Erythroblast (primary cell): ENCODE measurements around the gene KLC4.
"Not testable (repeated sequence)": the region's sequence is repeated elsewhere in the genome, so short reads cannot be mapped to it uniquely, and the experiment has no call there.

ENCODE experiments used
- DNase-seq, 2 experiments: peaks; one replicate each; lab custom pipeline; 2025; lab: John Stamatoyannopoulos, UW
- GATA1 ChIP-seq: IDR thresholded peaks from 2 replicates; pipeline ENCODE4 v1.6.1; 2011; ENCODE audit warnings: low read depth, mild to moderate bottlenecking, control low read depth, low read length, moderate library complexity
- POLR2A ChIP-seq: IDR thresholded peaks from 2 replicates; pipeline ENCODE4 v1.6.1; 2011; ENCODE audit warnings: mild to moderate bottlenecking, low read length

The KLC4 gene

DNA sequence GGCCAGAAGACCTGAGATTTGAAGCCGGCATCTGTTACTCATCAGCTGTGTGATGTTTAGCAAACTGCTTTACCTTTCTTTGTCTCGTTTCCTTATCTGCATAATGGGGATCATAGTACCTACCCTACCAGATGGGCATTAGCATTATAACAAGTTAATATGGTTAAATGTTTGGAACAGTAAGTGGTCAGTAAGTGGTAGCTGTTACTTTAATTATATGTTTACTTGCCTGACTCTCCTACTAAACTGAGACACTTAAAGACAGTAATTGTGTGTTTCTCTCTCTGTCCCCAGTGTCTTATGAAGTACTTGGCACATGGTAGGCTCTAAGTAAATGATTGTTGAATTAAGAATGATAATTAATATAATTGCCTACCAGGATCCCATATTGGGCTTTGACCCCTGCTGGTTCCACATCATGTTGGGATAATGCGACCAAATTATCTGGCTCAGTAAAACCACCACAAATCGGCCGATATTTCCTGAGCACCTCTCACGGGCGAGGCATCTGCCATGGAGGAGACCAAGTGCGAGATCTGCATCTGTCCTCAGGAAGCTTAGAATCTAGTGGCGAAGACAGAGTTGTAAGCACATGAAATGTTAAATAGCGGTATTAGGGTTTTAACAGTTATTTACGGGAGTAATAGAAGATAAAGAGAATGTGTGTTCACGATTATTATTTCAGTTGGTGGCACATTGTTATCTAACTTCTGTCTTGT, 48.1 kb downstream of the KLC4 start:
- DNase-seq, result no peak
- TF ChIP-seq POLR2A, result no peak
- no peak for TF ChIP-seq GATA1

- no peak for TF ChIP-seq GATA1
- TF ChIP-seq POLR2A, result no peak
- DNase-seq, result no peak
Measured at GRCh38 chr6:43113431-43114260, 54.2 kb downstream of the KLC4 start.

DNA sequence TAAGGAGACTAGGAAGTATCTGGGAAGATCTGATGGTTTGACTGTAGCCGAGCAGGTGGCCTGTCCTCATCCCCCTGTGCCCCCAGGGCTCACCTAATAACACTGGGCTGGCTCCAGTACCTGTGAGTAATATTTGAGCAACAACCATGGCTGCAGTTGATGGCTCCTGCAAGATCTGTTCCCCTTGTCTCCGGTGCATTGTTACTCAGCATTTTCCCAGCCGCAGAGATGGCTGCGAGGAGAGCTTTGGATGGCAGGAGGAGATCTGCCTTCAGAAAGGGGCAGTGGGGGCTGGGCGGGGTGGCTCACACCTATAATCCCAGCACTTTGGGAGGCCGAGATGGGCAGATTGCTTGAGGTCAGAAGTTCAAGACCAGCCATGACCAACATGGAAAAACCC, 55.9 kb downstream of the KLC4 start:
- TF ChIP-seq GATA1 (no peak), POLR2A (no peak)
- no peak for DNase-seq

- not testable (repeated sequence) for DNase-seq
Measured at GRCh38 chr6:43117466-43117865, 58.0 kb downstream of the KLC4 start.

- no peak for TF ChIP-seq GATA1
- no peak for TF ChIP-seq POLR2A
- DNase-seq, result no peak
Measured at GRCh38 chr6:43119482-43119881, 60.1 kb downstream of the KLC4 start.

DNA sequence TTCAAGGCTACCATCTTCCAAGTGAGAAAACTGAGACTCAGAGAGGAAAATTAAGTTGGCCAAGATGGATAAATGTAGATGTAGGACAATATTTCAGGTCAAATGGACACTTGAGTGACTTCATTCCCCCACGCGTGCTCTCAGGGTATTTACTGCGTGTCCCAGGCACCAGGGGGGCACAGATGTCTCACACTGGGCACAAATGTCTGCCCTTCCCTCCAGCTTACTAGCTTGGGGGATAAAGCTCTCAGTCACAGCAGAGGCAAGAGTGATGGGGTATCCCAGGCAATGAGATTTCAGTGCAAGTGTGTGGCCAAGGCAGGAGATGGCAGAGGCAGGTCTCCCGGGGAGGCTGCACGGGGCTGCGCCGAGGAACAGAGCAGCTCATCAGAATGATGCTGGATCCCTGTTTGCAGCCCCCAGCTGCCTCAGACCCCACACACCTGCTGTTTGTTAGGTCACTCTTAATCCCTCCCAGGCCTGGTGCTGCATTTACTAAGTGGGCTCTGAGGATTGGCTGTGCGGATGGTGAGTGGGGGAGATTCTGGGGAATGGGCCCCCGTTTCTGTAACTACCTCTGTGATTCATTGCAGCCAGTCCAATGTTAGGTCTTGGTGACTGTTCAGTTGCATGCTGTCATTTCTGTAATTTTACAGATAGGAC, 60.8 kb downstream of the KLC4 start:
- TF ChIP-seq GATA1, result no peak
- TF ChIP-seq POLR2A, result no peak
- no peak for DNase-seq

DNA sequence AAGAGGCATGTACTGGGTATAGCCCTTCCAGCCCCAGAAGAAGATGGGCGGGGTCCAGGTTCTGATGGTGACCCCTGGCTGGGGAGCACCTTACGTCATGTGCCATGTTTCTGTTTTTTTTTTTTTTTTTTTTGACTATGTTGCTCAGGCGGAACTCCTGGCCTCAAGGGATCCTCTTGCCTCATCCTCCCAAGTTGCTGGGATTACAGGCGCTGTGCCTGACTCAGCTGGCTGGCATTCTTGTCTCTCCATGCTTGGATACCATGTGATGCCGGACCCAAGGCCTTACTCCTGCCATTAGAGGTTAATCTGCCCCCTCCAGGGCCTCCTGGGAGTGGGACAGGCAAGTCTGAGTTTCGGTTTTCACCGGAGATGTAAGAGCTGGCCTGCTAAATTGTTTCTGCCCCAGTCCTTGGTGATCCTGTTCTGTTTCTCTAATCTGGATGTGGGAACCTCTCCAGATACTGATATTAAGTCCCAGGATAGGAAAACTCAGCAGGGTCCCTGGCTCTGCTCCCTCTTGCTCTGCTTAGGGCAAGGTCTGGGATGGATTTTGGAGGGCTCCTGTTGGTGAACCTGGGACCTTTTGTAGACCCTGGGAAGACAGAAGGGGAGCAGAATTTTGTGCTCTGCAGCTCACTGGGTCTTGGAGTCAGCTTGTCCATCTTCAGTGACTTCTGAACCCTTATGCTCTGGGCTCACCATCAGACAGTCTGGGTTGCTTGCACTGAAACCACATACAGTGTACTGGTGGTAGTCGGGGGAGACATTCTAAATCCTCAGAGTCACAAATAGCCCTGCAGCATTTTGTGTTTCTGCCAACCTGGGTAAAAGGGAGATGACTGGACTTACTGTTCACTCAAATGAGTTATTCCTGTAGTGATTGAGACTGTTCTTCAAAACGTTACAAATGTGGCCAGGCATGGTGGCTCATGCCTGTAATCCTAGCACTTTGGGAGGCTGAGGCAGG, 61.8 kb downstream of the KLC4 start:
- no peak for DNase-seq
- TF ChIP-seq POLR2A (no peak), GATA1 (no peak)

- TF ChIP-seq POLR2A (no peak), GATA1 (no peak)
- no peak for DNase-seq
Measured at GRCh38 chr6:43122146-43122545, 62.7 kb downstream of the KLC4 start.

GRCh38 chr6:43123461-43124314, 64.3 kb downstream of the KLC4 start:
- DNase-seq, result no peak
- no peak for TF ChIP-seq POLR2A
- TF ChIP-seq GATA1, result no peak

DNA sequence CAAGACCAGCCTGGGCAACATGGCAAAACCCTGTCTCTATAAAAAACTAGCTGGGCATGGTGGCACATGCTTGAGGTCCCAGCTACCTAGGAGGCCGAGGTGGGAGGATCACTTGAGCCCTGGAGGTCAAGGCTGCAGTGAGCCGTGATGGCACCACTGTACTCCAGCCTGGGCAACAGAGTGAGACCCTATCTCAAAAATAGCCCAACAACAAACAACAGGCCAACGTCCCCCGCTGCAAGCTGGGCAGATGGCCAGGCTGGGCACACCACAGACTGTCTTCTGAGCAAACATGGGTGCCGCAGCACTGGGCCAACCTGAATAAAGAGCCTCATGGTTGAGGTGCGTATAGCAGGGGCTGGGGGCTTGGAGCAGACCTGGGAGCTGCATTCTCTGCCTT, 65.0 kb downstream of the KLC4 start:
- no peak for DNase-seq
- TF ChIP-seq GATA1, result no peak
